MM.1S (cell line): Measurements from ENCODE around the gene LMAN2L.

ENCODE experiments used
- EZH2 ChIP-seq: fragments of 300-600 bp; sonication (generic); optimal IDR thresholded peaks from 2 replicates; pipeline ENCODE3; 2017; ENCODE audit warnings: low read depth, mild to moderate bottlenecking, antibody characterized with exemption, low read length, mixed read lengths
- TF ChIP-seq, protein P1 (sequence below): fragments of 300-600 bp; sonication (generic); IDR thresholded peaks from 2 replicates; pipeline ENCODE4 v1.5.1; 2016; ENCODE audit warnings: antibody characterized with exemption, low read length, mixed read lengths

- TF ChIP-seq, protein P1, sequence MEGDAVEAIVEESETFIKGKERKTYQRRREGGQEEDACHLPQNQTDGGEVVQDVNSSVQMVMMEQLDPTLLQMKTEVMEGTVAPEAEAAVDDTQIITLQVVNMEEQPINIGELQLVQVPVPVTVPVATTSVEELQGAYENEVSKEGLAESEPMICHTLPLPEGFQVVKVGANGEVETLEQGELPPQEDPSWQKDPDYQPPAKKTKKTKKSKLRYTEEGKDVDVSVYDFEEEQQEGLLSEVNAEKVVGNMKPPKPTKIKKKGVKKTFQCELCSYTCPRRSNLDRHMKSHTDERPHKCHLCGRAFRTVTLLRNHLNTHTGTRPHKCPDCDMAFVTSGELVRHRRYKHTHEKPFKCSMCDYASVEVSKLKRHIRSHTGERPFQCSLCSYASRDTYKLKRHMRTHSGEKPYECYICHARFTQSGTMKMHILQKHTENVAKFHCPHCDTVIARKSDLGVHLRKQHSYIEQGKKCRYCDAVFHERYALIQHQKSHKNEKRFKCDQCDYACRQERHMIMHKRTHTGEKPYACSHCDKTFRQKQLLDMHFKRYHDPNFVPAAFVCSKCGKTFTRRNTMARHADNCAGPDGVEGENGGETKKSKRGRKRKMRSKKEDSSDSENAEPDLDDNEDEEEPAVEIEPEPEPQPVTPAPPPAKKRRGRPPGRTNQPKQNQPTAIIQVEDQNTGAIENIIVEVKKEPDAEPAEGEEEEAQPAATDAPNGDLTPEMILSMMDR: no peak
- no peak for TF ChIP-seq EZH2
Measured at GRCh38 chr2:96729748-96730147, 10.1 kb downstream of the LMAN2L start.
